ENCODE results near the gene RADIL. TPM values are rescaled to one million over a fixed set of nuclear protein-coding genes. Genes with fewer than 3 reads are reported as not detected.

RADIL gene
- total and polyA plus RNA-seq, 2 of the 13 experiments (the other 11 are each of a cell fraction or from before 2014, with no cell fraction given): 0.05 to 0.09 TPM

- Histone ChIP-seq H3K9ac (ENCODE audit: insufficient read depth, low read depth, low read length) (peak overlapping the region; percentile 91; the same call in 1 of the 2 replicates), H3K36me3 (replicated peaks in 1 of 2; ENCODE audit: control insufficient read depth in 1 of 2, insufficient read depth in 2 of 2, low read length in 2 of 2) (no peaks in the 10 kb centered on the region), H3K79me2 (ENCODE audit: insufficient read depth, low read length) (peaks cover 27% of the 10 kb centered on the region), H4K20me1 (ENCODE audit: insufficient read depth, low read length) (no peaks in the 10 kb centered on the region), H3K27me3 (ENCODE audit: control insufficient read depth in 1 of 2, insufficient read depth in 2 of 2, low read length in 2 of 2) (no peaks in the 10 kb centered on the region; a peak in 1 of 5 replicates), H3K4me3 (replicated peaks in 1 of 3; ENCODE audit: insufficient read depth in 1 of 3, low read depth in 2 of 3, low read length in 3 of 3) (peak overlapping the region; percentile 96 to 98 (median 97); a peak in 3 of 6 replicates), H3K4me1 (ENCODE audit: insufficient read depth, low read length) (peaks cover 39% of the 10 kb centered on the region), H3K9me3 (ENCODE audit: low read length) (no peaks in the 10 kb centered on the region), H2AFZ (ENCODE audit: low read length) (no peak overlapping the region), H3K4me2 (ENCODE audit: low read depth, low read length) (peak overlapping the region; percentile 96), H3K27ac (ENCODE audit: extremely low read length, insufficient read depth, low read length) (no peak overlapping the region)
- in situ Hi-C loops (cut with HindIII; ENCODE audit: extremely low pct_ligation_motif_present, low pct_unique_long_range_greater_than_20kb): loop anchor here (25.0 kb wide), 1 partner anchor 162 kb away; no protein-coding TSS in a partner anchor
- intact Hi-C loops (cut with micrococcal nuclease; ENCODE audit: unreplicated experiment): no loop called here
- DNase-seq (ENCODE audit: low spot score) (no peak), ATAC-seq (no peak), FAIRE-seq (no peak)
- CTCF ChIA-PET (ENCODE audit: low intra/inter-chr PET ratio, low total read pairs): no interaction called here
- TF ChIP-seq NONO (IDR thresholded peaks at IDR 0.05) (no peak), NONO (CRISPR knock-in tag; conservative IDR thresholded peaks at IDR 0.05) (0 out of 2 replicates have a peak, but pooled peaks have one; percentile 27), CCDC6 (CRISPR knock-in tag; IDR thresholded peaks at IDR 0.05) (no peak)
- BruUV-seq (replicated peaks): no TSS peak
- 88% methylated on average over 12 of the region's 12 CpGs for WGBS (ENCODE audit: low lambda C conversion rate)
- POLR2A ChIA-PET: interaction anchor here (2.3 kb wide), 1 partner anchor 18 kb away, joined by 17 read pairs; no protein-coding TSS in a partner anchor
Observed at GRCh38 chr7:4774007-4774406, 109.5 kb downstream of the RADIL start.

DNA sequence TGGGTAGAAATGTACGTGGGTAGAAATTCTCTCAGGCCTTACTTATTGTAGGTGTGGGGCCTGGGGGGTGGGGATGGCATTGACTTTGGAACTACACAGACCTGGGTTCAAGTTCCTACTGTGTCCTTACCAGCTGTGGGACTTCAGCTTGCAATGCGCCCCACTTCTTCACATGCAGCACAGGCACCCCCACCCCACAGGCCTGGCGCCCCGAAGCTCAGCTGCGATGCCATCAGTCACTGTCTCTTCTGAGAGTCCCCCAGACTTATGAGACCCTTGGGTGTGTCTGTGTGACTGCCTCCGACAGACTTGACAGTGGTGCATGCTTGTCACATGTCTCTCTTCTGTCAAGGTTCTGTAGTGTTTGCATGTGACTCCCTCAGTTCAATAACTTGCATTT lies 111.2 kb downstream of the RADIL start:
- H2AFZ ChIP-seq (ENCODE audit: low read length): no peak overlapping the region
- ChIA-PET POLR2A (no interaction called here), CTCF (ENCODE audit: low intra/inter-chr PET ratio, low total read pairs) (no interaction called here)
- FAIRE-seq (no peak), ATAC-seq (no peak), DNase-seq (ENCODE audit: low spot score) (no peak)
- H3K36me3 ChIP-seq (replicated peaks in 1 of 2; ENCODE audit: control insufficient read depth in 1 of 2, insufficient read depth in 2 of 2, low read length in 2 of 2): no peaks in the 10 kb centered on the region
- H4K20me1 ChIP-seq (ENCODE audit: insufficient read depth, low read length): no peaks in the 10 kb centered on the region
- BruUV-seq (replicated peaks): no TSS peak
- no peak overlapping the region for H3K4me2 ChIP-seq (ENCODE audit: low read depth, low read length)
- H3K27me3 ChIP-seq (ENCODE audit: control insufficient read depth in 1 of 2, insufficient read depth in 2 of 2, low read length in 2 of 2): no peaks in the 10 kb centered on the region; a peak in 1 of 5 replicates
- 100% methylated on average over 6 of the region's 6 CpGs for WGBS (ENCODE audit: low lambda C conversion rate)
- no peak overlapping the region for H3K4me3 ChIP-seq (replicated peaks in 1 of 3; ENCODE audit: insufficient read depth in 1 of 3, low read depth in 2 of 3, low read length in 3 of 3)
- H3K79me2 ChIP-seq (ENCODE audit: insufficient read depth, low read length): peaks cover 18% of the 10 kb centered on the region
- peaks cover 28% of the 10 kb centered on the region for H3K4me1 ChIP-seq (ENCODE audit: insufficient read depth, low read length)
- TF ChIP-seq FOXP1 (IDR thresholded peaks at IDR 0.05) (no peak), FOXP1 (CRISPR knock-in tag; IDR thresholded peaks at IDR 0.05) (no peak), CBX5 (CRISPR knock-in tag; IDR thresholded peaks at IDR 0.05; ENCODE audit: borderline replicate concordance) (no peak), RBM22 (optimal IDR thresholded peaks at IDR 0.05; ENCODE audit: low read length) (no peak), MXD1 (CRISPR knock-in tag; IDR thresholded peaks at IDR 0.05) (no peak), ZBTB3 (CRISPR knock-in tag; IDR thresholded peaks at IDR 0.05; ENCODE audit: borderline replicate concordance, low read depth) (no peak), ZNF451 (CRISPR knock-in tag; IDR thresholded peaks at IDR 0.05) (no peak)
- in situ Hi-C loops (cut with HindIII; ENCODE audit: extremely low pct_ligation_motif_present, low pct_unique_long_range_greater_than_20kb): loop anchor here (25.0 kb wide), 1 partner anchor 160 kb away; no protein-coding TSS in a partner anchor
- no peaks in the 10 kb centered on the region for H3K9me3 ChIP-seq (ENCODE audit: low read length)
- intact Hi-C loops (cut with micrococcal nuclease; ENCODE audit: unreplicated experiment): no loop called here
- no peak overlapping the region for H3K27ac ChIP-seq (ENCODE audit: extremely low read length, insufficient read depth, low read length)
- no peak overlapping the region for H3K9ac ChIP-seq (ENCODE audit: insufficient read depth, low read depth, low read length)
